ENCODE measurements around the gene CAD. TPM values are rescaled to one million over a fixed set of nuclear protein-coding genes. Genes with fewer than 3 reads are reported as not detected.

Gene CAD
- total RNA-seq, 1 donor from 2014 or later: 82.5 TPM

DNA sequence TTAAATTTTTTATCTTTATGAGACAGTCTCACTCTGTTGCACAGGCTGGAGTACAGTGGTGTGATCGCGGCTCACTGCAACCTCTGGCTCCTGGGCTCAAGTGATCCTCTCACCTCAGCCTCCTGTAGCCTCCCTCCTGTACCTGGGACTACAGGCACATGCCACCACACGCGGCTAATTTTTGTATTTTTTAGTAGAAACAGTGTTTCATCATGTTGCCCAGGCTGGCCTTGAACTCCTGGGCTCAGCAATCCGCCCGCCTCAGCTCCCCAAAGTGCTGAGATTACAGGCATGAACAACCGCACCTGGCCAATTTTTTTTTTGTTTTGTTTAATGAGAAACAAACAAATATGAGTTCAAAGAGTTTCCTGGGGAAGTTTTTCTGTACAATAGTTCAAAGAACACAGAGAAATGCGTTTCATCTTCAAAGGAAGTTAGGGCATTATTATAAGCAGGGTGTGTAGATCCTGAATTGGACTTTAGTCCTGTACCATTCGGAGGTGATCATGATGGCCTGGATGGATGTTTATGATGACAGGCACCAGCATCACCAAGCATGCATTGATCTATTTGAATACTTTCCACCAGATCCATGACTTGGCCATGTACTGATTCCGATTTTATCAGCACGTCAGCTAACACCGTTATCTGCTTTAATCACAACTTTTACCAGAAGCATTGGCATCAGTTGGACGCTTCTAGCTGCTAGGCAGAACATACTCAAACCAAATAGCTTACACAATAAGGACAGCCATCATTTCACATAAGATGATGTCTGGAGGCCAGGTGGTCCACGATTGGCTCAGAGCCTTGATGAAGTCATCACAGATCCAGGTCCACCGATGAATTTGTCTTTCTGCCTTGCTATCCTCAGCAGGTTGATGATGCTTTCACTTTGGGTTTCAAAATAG is 39.5 kb upstream of the CAD start:
- Mint-ChIP-seq H3K27ac (no peak overlapping the region), H3K4me3 (no peak overlapping the region), H3K27me3 (ENCODE audit: low read depth) (peaks cover 30% of the 10 kb centered on the region), H3K9me3 (no peaks in the 10 kb centered on the region), H3K36me3 (no peaks in the 10 kb centered on the region), H3K4me1 (no peaks in the 10 kb centered on the region)
- TF ChIP-seq, protein P1, sequence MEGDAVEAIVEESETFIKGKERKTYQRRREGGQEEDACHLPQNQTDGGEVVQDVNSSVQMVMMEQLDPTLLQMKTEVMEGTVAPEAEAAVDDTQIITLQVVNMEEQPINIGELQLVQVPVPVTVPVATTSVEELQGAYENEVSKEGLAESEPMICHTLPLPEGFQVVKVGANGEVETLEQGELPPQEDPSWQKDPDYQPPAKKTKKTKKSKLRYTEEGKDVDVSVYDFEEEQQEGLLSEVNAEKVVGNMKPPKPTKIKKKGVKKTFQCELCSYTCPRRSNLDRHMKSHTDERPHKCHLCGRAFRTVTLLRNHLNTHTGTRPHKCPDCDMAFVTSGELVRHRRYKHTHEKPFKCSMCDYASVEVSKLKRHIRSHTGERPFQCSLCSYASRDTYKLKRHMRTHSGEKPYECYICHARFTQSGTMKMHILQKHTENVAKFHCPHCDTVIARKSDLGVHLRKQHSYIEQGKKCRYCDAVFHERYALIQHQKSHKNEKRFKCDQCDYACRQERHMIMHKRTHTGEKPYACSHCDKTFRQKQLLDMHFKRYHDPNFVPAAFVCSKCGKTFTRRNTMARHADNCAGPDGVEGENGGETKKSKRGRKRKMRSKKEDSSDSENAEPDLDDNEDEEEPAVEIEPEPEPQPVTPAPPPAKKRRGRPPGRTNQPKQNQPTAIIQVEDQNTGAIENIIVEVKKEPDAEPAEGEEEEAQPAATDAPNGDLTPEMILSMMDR (IDR thresholded peaks at IDR 0.05; ENCODE audit: unreplicated experiment): no peak
- no peak for DNase-seq (ENCODE audit: low spot score in 2 of 2, unreplicated experiment in 2 of 2)

DNA sequence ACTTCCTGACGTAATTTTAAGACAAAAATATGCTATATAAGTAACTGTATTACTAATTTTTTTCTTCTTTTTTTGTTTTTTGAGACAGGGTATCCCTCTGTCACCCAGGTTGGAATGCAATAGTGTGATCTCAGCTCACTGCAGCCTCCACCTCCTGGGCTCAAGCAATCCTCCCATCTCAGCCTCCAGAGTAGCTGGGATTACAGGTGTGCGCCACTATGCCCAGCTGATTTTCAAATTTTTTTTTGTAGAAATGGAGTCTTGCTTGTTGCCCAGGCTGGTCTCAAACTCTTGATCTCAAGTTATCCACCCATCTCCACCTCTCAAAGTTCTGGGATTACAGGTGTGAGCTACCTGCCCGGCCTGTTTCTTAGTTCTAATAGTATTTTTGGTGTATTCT is 38.7 kb upstream of the CAD start:
- no peak for DNase-seq (ENCODE audit: low spot score in 2 of 2, unreplicated experiment in 2 of 2)
- H3K36me3 Mint-ChIP-seq: no peaks in the 10 kb centered on the region
- H3K27ac Mint-ChIP-seq: no peak overlapping the region
- TF ChIP-seq, protein P1 (IDR thresholded peaks at IDR 0.05; ENCODE audit: unreplicated experiment): no peak
- peaks cover under 1% of the 10 kb centered on the region for H3K9me3 Mint-ChIP-seq
- H3K4me3 Mint-ChIP-seq: no peak overlapping the region
- peaks cover 30% of the 10 kb centered on the region for H3K27me3 Mint-ChIP-seq (ENCODE audit: low read depth)
- H3K4me1 Mint-ChIP-seq: no peaks in the 10 kb centered on the region

DNA sequence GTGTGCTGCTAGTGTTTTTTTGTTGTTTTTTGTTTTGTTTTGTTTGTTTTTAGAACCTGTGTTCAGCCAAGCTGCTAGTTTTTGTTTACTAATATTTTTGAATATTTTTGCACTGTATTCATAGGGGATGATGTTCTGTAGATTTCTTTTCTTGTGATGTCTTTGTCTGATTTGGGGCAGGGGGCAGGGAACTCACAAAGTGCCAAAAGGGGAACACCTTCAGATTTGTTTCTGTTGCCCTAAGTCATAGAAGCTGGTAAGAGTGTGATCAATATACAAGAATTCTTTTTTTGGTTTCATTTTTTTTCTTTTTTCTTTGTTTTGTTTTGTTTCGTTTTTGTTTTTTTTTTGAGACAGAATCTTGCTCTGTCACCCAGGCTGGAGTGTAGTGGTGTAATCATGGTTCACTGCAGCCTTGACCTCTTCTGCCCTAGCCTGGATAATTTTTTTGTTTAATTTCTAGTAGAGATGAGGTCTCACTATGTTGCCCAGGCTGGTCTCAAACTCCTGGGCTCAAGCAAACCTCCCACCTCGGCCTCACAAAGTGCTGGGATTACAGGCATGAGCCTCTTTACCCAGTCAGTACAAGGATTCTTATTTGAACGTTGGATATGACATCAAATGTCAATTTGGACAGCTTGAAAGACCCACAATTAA is 37.7 kb upstream of the CAD start:
- Mint-ChIP-seq H3K4me1 (no peaks in the 10 kb centered on the region), H3K9me3 (peaks cover 4% of the 10 kb centered on the region), H3K27ac (no peak overlapping the region), H3K4me3 (no peak overlapping the region), H3K36me3 (no peaks in the 10 kb centered on the region), H3K27me3 (ENCODE audit: low read depth) (peaks cover 32% of the 10 kb centered on the region)
- TF ChIP-seq, protein P1 (IDR thresholded peaks at IDR 0.05; ENCODE audit: unreplicated experiment): no peak
- no peak for DNase-seq (ENCODE audit: low spot score in 2 of 2, unreplicated experiment in 2 of 2)

DNA sequence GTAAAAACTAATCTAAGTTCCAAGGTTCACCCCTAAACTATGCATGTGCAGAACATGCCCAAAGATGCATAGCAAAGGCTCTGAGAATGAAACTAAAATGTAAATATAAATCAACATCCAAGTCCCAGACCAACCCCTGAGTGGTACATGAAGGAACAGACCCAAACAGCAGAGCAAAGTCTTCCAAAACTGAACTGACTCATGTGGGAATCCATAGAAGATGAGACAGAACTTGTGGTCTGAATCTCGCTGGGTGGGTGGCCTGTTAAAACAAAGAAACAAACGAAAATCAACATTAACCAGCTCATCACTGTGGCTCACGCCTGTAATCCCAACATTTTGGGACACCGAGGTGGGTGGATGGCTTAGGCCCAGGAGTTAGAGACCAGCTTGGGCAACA is 34.8 kb upstream of the CAD start:
- no peaks in the 10 kb centered on the region for H3K36me3 Mint-ChIP-seq
- H3K4me1 Mint-ChIP-seq: no peaks in the 10 kb centered on the region
- no peak for DNase-seq (ENCODE audit: low spot score in 2 of 2, unreplicated experiment in 2 of 2)
- TF ChIP-seq, protein P1 (IDR thresholded peaks at IDR 0.05; ENCODE audit: unreplicated experiment): no peak
- peaks cover 23% of the 10 kb centered on the region for H3K27me3 Mint-ChIP-seq (ENCODE audit: low read depth)
- H3K4me3 Mint-ChIP-seq: no peak overlapping the region
- peaks cover 4% of the 10 kb centered on the region for H3K9me3 Mint-ChIP-seq
- no peak overlapping the region for H3K27ac Mint-ChIP-seq

DNA sequence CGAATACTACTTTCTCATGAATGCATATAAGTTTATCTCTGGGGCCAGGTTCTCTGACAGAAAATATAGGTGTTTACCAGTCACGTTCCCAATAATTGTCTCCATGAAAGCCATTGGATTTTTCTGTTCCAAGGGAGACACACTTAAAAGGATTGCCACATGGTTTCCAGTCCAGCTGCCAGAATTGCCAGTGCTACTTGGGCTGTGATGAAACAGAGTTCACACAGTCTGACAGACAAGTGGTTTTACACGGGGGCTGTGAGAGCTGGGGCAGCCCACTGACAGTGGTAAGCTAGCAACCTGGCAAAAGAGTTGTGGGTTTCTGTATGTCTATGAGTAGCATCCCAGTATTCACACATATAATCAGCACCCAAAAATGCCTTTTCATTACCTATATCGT is 33.1 kb upstream of the CAD start:
- no peak overlapping the region for H3K27ac Mint-ChIP-seq
- peaks cover 11% of the 10 kb centered on the region for H3K27me3 Mint-ChIP-seq (ENCODE audit: low read depth)
- no peak for DNase-seq (ENCODE audit: low spot score in 2 of 2, unreplicated experiment in 2 of 2)
- peaks cover 4% of the 10 kb centered on the region for H3K9me3 Mint-ChIP-seq
- no peaks in the 10 kb centered on the region for H3K36me3 Mint-ChIP-seq
- no peak overlapping the region for H3K4me3 Mint-ChIP-seq
- TF ChIP-seq, protein P1 (IDR thresholded peaks at IDR 0.05; ENCODE audit: unreplicated experiment): no peak
- H3K4me1 Mint-ChIP-seq: no peaks in the 10 kb centered on the region

Measured in mesothelial cell of epicardium (in vitro differentiated cells).